HepG2 (cell line): Measurements from ENCODE around the gene ZNF394. TPM values are rescaled to one million over a fixed set of nuclear protein-coding genes. Genes with fewer than 3 reads are reported as not detected.
A peak's percentile ranks its signal among the peaks of the same experiment; 100 is the strongest.

Experiments
- FOXO4 ChIP-seq: sonication (generic); formaldehyde crosslinking; conservative IDR thresholded peaks from 2 replicates; pipeline ENCODE4 v1.8.1; 2023; ENCODE audit warnings: missing genetic modification reagents
- MTA3 ChIP-seq: sonication (generic); formaldehyde crosslinking; IDR thresholded peaks from 2 replicates; pipeline ENCODE4 v1.4.0; 2020; ENCODE audit warnings: missing genetic modification reagents
- MTF2 ChIP-seq: sonication (generic); formaldehyde crosslinking; IDR thresholded peaks from 2 replicates; pipeline ENCODE4 v1.5.0; 2020; ENCODE audit warnings: missing genetic modification reagents, borderline replicate concordance
- NCOA5 ChIP-seq: sonication (generic); formaldehyde crosslinking; IDR thresholded peaks from 2 replicates; pipeline ENCODE4 v1.4.0; 2020; ENCODE audit warnings: missing genetic modification reagents
- PREB ChIP-seq: sonication (generic); formaldehyde crosslinking; IDR thresholded peaks from 2 replicates; pipeline ENCODE4 v1.4.0; 2020; ENCODE audit warnings: missing genetic modification reagents
- PRMT3 ChIP-seq: sonication (generic); formaldehyde crosslinking; IDR thresholded peaks from 2 replicates; pipeline ENCODE4 v1.8.1; 2022; ENCODE audit warnings: low read depth, mild to moderate bottlenecking, moderate library complexity, missing genetic modification reagents, borderline replicate concordance
- SCMH1 ChIP-seq: sonication (generic); formaldehyde crosslinking; IDR thresholded peaks from 2 replicates; pipeline ENCODE4 v1.9.0; 2021; ENCODE audit warnings: missing genetic modification reagents, mild to moderate bottlenecking, borderline replicate concordance
- TERF1 ChIP-seq: sonication (generic); formaldehyde crosslinking; IDR thresholded peaks from 2 replicates; pipeline ENCODE4 v1.8.0; 2022; ENCODE audit warnings: mild to moderate bottlenecking, missing genetic modification reagents, moderate library complexity
- ZBTB26 ChIP-seq: IDR thresholded peaks from 2 replicates; pipeline ENCODE4 v1.6.1; 2016; ENCODE audit warnings: missing compliant biosample characterization, missing genetic modification reagents, borderline replicate concordance
- ZFP41 ChIP-seq: sonication (generic); formaldehyde crosslinking; IDR thresholded peaks from 2 replicates; pipeline ENCODE4 v1.4.0; 2020; ENCODE audit warnings: mild to moderate bottlenecking, missing genetic modification reagents, borderline replicate concordance
- ZNF20 ChIP-seq: sonication (generic); formaldehyde crosslinking; IDR thresholded peaks from 2 replicates; pipeline ENCODE4 v1.4.0; 2020; ENCODE audit warnings: mild to moderate bottlenecking, moderate library complexity, missing genetic modification reagents
- ZNF687 ChIP-seq: sonication (generic); formaldehyde crosslinking; IDR thresholded peaks from 2 replicates; pipeline ENCODE4 v1.5.1; 2020; ENCODE audit warnings: mild to moderate bottlenecking, missing genetic modification reagents, moderate library complexity
- ZNF761 ChIP-seq: sonication (generic); formaldehyde crosslinking; conservative IDR thresholded peaks from 2 replicates; pipeline ENCODE4 v1.4.0; 2020; ENCODE audit warnings: mild to moderate bottlenecking, missing genetic modification reagents
- ZNF777 ChIP-seq: sonication (generic); formaldehyde crosslinking; IDR thresholded peaks from 2 replicates; pipeline ENCODE4 v1.4.0; 2020; ENCODE audit warnings: missing genetic modification reagents
- ZNF839 ChIP-seq: sonication (generic); formaldehyde crosslinking; IDR thresholded peaks from 2 replicates; pipeline ENCODE4 v1.4.0; 2020; ENCODE audit warnings: missing genetic modification reagents, mild to moderate bottlenecking, borderline replicate concordance
- polyA plus RNA-seq, 8 experiments: library from polyadenylated mRNA; depleted of rRNA in 3 of 8; stranded (reverse) in 7 of 8; unstranded in 1 of 8; fragments of >200 nt; fragmentation: Illumina TruSeq in 4 of 8; extraction: Trizol in 4 of 8; gene quantifications; 2 replicates each; pipeline versions ENCODE4 v1.2.1 to v1.2.3, GENCODE V29; 2011 to 2016; ENCODE audit warnings: low read depth in 4 of 8, missing spikeins in 1 of 8, mixed read lengths in 1 of 8; ENCODE audit not compliant: insufficient read depth in 1 of 8
- total RNA-seq, 5 experiments: library from RNA; depleted of rRNA; stranded (reverse); fragments of >200 nt; fragmentation: Illumina TruSeq; extraction: Trizol; gene quantifications; 2 replicates each; pipeline ENCODE4 v1.2.3, GENCODE V29; 2016; ENCODE audit warnings: low read depth in 1 of 5
- TF ChIP-seq, protein P1 (sequence below): sonication (generic); formaldehyde crosslinking; IDR thresholded peaks from 2 replicates; pipeline ENCODE4 v1.4.0; 2020; ENCODE audit warnings: missing genetic modification reagents

The ZNF394 gene
- total and polyA plus RNA-seq, 2 of the 13 experiments (the other 11 are each of a cell fraction or from before 2014, with no cell fraction given), result 7.8 to 19.6 TPM

- TF ChIP-seq ZNF777 (peak; percentile 52), NCOA5 (CRISPR knock-in tag) (no peak), ZNF761 (peak; percentile 57; the same call in 1 of the 2 replicates), FOXO4 (CRISPR knock-in tag) (no peak), PRMT3 (CRISPR knock-in tag) (no peak; the same call in 1 of the 2 replicates), ZNF687 (CRISPR knock-in tag) (peak; percentile 88), SCMH1 (CRISPR knock-in tag) (no peak), TERF1 (CRISPR knock-in tag) (no peak), PREB (no peak), ZBTB26 (CRISPR knock-in tag) (0 out of 2 replicates have a peak, but pooled peaks have one; percentile 15), ZNF839 (CRISPR knock-in tag) (no peak), MTA3 (CRISPR knock-in tag) (no peak), ZFP41 (no peak), MTF2 (CRISPR knock-in tag) (no peak), ZNF20 (CRISPR knock-in tag) (no peak)
- TF ChIP-seq, protein P1, sequence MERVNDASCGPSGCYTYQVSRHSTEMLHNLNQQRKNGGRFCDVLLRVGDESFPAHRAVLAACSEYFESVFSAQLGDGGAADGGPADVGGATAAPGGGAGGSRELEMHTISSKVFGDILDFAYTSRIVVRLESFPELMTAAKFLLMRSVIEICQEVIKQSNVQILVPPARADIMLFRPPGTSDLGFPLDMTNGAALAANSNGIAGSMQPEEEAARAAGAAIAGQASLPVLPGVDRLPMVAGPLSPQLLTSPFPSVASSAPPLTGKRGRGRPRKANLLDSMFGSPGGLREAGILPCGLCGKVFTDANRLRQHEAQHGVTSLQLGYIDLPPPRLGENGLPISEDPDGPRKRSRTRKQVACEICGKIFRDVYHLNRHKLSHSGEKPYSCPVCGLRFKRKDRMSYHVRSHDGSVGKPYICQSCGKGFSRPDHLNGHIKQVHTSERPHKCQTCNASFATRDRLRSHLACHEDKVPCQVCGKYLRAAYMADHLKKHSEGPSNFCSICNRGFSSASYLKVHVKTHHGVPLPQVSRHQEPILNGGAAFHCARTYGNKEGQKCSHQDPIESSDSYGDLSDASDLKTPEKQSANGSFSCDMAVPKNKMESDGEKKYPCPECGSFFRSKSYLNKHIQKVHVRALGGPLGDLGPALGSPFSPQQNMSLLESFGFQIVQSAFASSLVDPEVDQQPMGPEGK (CRISPR knock-in tag), result peak; percentile 74; the same call in 1 of the 2 replicates
These were observed at the start of gene ZNF394 (continued) for GRCh38 chr7:99499721-99500636.
